Neutrophil (primary cell): ENCODE results near the gene TALDO1.
A peak's percentile ranks its signal among the peaks of the same experiment; 100 is the strongest.
"Not testable (repeated sequence)": the region's sequence is repeated elsewhere in the genome, so short reads cannot be mapped to it uniquely, and the experiment has no call there.

ENCODE experiments used
- H3K27ac ChIP-seq: fragments of 200-600 bp; sonication (generic); 2 replicates; pipeline ENCODE4 v1.5.1; 2016; ENCODE audit warnings: mild to moderate bottlenecking, moderate library complexity
- H3K27me3 ChIP-seq: fragments of 200-600 bp; sonication (generic); 2 replicates; pipeline ENCODE4 v1.6.0; 2016; ENCODE audit warnings: mild to moderate bottlenecking
- H3K36me3 ChIP-seq: fragments of 200-600 bp; sonication (generic); 2 replicates; pipeline ENCODE4 v1.5.1; 2017
- H3K4me1 ChIP-seq, 2 experiments: fragments of 200-600 bp in 1 of 2; sonication (generic) in 1 of 2; 1 replicate in 1 of 2; 2 replicates in 1 of 2; pipeline versions ENCODE4 v1.5.1 to v1.6.1; 2013 to 2016; ENCODE audit warnings: low read depth in 1 of 2, low read length in 1 of 2, mild to moderate bottlenecking in 1 of 2, moderate library complexity in 1 of 2; ENCODE audit not compliant: control insufficient read depth in 1 of 2, insufficient read depth in 1 of 2
- H3K4me3 ChIP-seq, 2 experiments: fragments of 200-600 bp in 1 of 2; sonication (generic) in 1 of 2; 1 replicate in 1 of 2; 2 replicates in 1 of 2; pipeline ENCODE4 v1.5.1; 2013 to 2016; ENCODE audit warnings: low read depth in 1 of 2, low read length in 1 of 2, mild to moderate bottlenecking in 1 of 2, moderate library complexity in 1 of 2
- H3K9me3 ChIP-seq: fragments of 200-600 bp; sonication (generic); 2 replicates; pipeline ENCODE4 v1.5.1; 2016
- TF ChIP-seq, protein P1 (sequence below): fragments of 200-600 bp; sonication (generic); IDR thresholded peaks from 2 replicates; pipeline ENCODE4 v1.5.1; 2016; ENCODE audit warnings: antibody characterized with exemption

Gene TALDO1

DNA sequence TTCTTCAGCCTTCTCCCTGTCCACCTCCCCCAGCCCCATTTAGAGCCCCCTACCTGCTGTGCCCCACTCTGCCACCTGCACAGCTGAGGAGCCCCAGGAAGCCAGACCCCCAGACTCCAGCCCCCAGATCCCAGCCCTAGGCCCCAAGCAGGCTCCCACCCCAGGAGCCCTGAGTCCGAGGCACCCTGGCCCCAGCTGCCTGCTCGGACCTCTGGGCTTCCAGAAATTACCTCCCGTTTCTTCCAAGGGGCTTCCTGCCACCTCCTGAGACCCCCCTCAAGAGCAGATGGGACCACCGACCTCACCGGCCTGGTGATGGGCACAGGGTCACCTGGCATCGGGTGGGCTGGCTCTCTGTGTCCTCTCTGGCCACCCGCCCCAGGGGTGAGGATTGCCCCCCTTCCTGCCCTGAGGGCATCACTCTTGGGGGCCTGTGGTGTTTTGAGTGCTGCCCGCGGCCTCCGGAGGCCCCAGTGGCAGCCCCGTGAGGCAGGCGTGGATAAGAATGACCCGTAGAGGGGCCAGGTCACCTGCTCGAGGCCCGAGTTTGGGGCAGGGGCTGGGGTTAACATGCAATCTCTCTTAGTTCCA lies 18.3 kb upstream of the TALDO1 start:
- Histone ChIP-seq H3K9me3 (no peaks in the 10 kb centered on the region), H3K27me3 (peaks cover 20% of the 10 kb centered on the region), H3K4me1 (peaks cover 51 to 55% of the 10 kb centered on the region in 2 experiments), H3K27ac (peak overlapping the region; percentile 88), H3K36me3 (no peaks in the 10 kb centered on the region), H3K4me3 (peak overlapping the region; percentile 33 to 55)
- TF ChIP-seq, protein P1, sequence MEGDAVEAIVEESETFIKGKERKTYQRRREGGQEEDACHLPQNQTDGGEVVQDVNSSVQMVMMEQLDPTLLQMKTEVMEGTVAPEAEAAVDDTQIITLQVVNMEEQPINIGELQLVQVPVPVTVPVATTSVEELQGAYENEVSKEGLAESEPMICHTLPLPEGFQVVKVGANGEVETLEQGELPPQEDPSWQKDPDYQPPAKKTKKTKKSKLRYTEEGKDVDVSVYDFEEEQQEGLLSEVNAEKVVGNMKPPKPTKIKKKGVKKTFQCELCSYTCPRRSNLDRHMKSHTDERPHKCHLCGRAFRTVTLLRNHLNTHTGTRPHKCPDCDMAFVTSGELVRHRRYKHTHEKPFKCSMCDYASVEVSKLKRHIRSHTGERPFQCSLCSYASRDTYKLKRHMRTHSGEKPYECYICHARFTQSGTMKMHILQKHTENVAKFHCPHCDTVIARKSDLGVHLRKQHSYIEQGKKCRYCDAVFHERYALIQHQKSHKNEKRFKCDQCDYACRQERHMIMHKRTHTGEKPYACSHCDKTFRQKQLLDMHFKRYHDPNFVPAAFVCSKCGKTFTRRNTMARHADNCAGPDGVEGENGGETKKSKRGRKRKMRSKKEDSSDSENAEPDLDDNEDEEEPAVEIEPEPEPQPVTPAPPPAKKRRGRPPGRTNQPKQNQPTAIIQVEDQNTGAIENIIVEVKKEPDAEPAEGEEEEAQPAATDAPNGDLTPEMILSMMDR: no peak

DNA sequence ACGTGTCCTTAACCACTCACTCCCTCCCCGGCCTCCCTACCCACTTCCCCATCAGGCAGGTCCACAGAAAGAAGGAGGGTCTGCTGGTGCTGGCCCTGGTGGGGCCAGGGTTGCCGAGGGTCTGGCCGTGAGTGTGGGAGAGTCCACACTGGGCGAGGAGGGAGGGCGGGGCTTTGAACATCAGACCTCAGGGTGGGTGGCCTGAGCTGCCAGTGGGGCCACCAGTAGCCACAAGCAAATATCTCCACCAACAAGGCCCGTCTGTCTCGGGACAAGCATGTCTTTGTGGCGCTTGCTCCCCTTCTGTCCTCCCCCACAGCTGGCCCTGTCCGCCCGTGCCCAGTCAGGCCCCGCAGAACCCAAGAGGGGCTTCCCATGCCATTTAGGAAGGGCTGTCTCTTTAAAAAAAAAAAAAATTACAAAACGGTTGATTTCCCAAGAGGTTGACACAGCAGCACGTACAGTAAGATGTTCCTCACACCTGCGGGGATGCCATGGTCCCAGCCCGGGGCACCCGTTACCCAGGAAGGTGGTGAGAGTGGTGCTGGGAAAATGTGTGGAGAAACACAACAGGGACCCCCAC lies 17.7 kb upstream of the TALDO1 start:
- Histone ChIP-seq H3K27me3 (peaks cover 14% of the 10 kb centered on the region), H3K36me3 (no peaks in the 10 kb centered on the region), H3K4me1 (peaks cover 51 to 55% of the 10 kb centered on the region in 2 experiments), H3K27ac (peak overlapping the region; percentile 88), H3K4me3 (peak overlapping the region; percentile 33 to 55), H3K9me3 (no peaks in the 10 kb centered on the region)
- TF ChIP-seq, protein P1: no peak

DNA sequence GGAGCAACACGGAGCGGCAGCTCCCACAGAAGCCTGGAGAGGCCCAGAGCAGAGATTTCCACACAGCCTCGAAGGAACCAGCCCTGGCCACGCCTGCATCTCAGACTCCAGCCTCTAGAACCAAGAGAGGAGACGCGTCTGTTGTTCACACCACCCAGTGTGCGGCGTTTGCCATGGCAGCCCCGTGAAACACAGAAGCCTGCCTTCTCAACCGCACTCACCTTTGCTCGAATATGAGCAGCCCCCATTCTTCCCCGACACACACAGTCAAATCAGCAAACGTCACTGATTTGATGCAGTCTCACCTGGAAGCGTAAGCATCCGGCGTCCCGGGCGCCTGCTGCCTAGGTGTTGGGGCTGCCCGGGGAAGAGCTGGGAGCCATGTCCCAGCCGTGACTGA lies 14.2 kb upstream of the TALDO1 start:
- H3K36me3 ChIP-seq: no peaks in the 10 kb centered on the region
- H3K4me3 ChIP-seq: no peak overlapping the region
- H3K27me3 ChIP-seq: no peaks in the 10 kb centered on the region
- TF ChIP-seq, protein P1: no peak
- H3K27ac ChIP-seq: no peak overlapping the region
- H3K9me3 ChIP-seq: no peaks in the 10 kb centered on the region
- peaks cover 39 to 43% of the 10 kb centered on the region in 2 experiments for H3K4me1 ChIP-seq

DNA sequence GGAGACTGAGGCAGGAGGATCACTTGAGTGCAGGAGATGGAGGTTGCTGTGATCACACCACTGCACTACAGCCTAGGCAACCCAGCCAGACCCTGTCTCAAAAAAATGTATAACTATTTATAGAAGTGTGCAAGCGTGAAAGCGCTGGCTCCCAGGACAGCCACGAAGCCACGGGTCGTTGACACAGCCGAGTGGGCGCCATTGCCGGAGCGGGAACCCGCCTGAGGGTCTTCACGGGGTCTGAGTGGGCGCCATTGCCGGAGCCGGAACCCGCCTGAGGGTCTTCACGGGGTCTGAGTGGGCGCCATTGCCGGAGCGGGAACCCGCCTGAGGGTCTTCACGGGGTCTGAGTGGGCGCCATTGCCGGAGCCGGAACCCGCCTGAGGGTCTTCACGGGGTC lies 12.7 kb upstream of the TALDO1 start:
- not testable (repeated sequence) for H3K36me3 ChIP-seq, H3K27me3 ChIP-seq, H3K27ac ChIP-seq, H3K4me3 ChIP-seq, H3K9me3 ChIP-seq
- H3K4me1 ChIP-seq: peaks cover 29 to 31% of the 10 kb centered on the region in 2 experiments

DNA sequence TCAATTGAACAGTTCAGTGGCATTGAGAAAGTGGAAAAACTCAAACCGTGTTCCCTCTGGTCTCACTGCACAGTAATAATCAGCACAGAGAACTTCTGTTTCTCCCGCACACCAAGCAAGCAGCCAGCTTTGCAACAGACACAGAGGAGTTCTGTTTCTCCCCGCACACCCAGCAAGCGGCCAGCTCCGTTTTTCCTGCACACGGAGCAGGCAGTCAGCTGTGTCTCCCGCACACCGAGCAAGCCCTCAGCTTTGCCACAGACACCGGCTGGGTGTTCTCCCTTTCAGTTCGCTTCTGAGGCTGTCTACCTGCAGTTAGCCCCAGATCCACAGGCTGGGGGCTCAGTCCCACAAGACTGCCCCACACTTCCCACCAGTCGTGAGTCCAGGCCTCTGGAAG lies 9.9 kb upstream of the TALDO1 start:
- Histone ChIP-seq H3K27ac (peak overlapping the region; percentile 83), H3K9me3 (no peaks in the 10 kb centered on the region), H3K4me3 (peak overlapping the region; percentile 52 to 53), H3K36me3 (no peaks in the 10 kb centered on the region), H3K27me3 (no peaks in the 10 kb centered on the region), H3K4me1 (peaks cover 17 to 18% of the 10 kb centered on the region in 2 experiments)
- TF ChIP-seq, protein P1: no peak

DNA sequence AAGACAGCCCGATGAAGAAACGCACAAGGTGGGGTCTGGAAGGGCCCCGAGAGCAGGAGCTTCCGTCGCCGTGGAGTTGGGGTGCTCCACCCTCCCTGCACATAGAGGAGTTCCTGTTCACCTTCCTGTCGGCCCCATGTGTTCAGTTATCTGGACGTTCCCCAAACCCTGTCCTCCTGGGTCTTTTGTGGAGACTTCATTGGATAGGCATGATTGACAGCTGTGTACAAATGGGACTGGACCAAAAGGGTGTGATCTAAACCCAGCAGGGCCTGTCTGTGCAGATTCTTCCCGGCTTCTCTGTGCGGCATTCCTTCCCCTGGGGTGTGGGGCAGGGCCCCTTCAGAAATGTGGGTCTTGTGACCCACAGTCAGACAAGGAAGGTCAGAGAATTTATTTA lies 9.4 kb upstream of the TALDO1 start:
- Histone ChIP-seq H3K4me3 (peak overlapping the region; percentile 52 to 53), H3K27ac (peak overlapping the region; percentile 83), H3K4me1 (peaks cover 17 to 18% of the 10 kb centered on the region in 2 experiments)
- H3K27me3 ChIP-seq, H3K36me3 ChIP-seq, H3K9me3 ChIP-seq: not testable (repeated sequence)
